GM21515 (cell line): ENCODE measurements around the gene ARFIP2.

Source experiments
- ATAC-seq: cut with Tn5 transposase; IDR thresholded peaks from one replicate; pipeline ENCODE4 v1.9.1; 2021; ENCODE audit not compliant: unreplicated experiment

The ARFIP2 gene

GRCh38 chr11:6483015-6483414, 1.9 kb upstream of the ARFIP2 start:
- ATAC-seq = no peak

DNA sequence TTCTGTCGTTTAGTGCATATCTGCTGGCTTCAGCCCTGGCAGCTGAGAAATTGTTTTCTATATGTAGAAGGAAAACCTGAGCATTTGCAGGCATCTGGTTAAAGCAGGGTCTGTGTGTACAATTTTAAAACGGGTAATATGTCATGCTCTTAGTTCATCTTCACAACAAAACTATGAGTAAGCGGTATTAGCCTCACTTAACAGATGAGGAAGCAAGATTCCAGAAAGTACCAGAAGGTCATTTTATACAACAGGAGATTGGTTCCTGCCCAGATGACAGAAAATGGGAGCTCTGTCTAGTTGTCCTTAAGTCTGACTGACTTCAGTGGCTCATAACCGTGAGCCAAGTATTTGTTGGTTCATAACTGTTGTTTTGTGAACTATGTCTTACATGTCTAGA, 1.3 kb upstream of the ARFIP2 start:
- no peak for ATAC-seq

DNA sequence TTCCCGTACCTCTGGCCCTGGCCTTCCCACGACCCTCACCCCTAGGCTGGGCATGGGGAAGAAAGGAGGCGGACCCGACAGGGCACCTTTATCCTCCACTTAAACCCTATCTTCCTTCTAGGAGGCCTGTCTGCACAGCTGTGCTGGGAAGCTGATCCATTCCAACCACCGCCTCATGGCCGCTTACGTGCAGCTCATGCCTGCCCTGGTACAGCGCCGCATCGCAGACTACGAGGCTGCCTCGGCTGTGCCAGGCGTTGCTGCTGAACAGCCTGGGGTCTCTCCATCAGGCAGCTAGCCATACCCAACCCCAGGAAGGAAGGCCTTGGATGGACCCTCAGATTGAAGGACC, 769 bp upstream of the ARFIP2 start:
- ATAC-seq = peak; percentile 1

- no peak for ATAC-seq
These were observed 724 bp downstream of the ARFIP2 start for GRCh38 chr11:6480299-6480914.

DNA sequence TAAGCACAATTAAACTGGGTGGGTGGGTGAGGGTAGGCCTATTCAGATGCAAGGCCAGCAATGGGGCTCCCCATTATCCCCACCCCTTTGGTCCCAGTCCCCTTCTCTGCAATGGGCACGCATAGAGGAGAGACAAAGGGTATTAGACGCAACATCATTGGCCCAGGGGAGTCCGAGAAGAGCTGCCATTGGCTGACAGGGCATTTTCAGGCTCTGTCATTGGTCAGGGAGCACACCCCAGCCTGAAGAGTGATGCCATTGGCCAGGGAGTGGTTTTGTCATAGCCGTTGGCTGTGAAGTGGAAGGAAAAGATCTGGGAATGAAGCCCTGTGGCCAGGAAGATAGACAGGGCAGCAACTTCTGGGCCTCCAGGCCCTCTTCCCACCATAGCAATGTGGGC, 4.6 kb downstream of the ARFIP2 start:
- ATAC-seq = no peak

DNA sequence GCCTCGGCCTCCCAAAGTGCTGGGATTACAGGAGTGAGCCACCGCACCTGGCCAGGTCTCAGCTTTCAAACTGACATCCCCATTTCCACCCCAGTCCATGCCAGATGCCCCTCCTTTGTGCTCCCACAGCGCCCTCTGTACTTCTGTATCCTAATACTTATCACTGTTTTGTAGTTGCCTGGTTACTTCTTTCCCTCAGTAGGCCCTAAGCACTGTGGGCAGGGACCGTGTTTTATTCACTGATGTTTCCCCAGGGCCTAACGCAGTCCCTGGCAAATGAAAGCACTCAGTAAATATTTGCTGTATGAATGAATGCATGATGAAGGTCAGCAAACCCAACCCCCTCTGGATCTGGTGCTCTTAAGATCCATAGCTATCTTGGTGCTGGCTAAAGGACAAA, 5.2 kb downstream of the ARFIP2 start:
- ATAC-seq = no peak

GRCh38 chr11:6474806-6475500, 6.2 kb downstream of the ARFIP2 start:
- no peak for ATAC-seq

DNA sequence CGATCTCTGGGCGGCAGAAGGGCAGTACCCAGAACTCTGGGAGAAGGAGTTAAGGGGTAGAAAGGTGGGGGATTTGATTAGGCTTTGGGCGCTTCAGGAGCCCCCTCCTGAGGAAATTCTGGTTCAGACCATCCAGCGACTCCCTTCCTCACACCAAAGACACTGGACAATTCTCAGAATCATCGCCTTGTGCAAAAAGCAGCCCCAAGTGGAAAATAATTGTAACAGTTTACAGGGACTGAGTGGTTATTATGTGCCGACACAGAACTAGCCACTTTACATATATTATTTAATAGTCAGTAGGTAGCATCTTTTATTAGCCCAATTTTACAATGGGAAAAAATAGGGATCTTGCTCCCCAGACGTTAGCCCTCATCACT, 6.7 kb downstream of the ARFIP2 start:
- ATAC-seq = no peak

- peak; percentile 73 for ATAC-seq
These were observed 7.4 kb downstream of the ARFIP2 start, which contains the start of gene TRIM3 for GRCh38 chr11:6473451-6474412. Gene TRIM3, minus strand, starts transcription at chr11:6473941. Its CDS starts 8,246 bp downstream, at chr11:6465695.

DNA sequence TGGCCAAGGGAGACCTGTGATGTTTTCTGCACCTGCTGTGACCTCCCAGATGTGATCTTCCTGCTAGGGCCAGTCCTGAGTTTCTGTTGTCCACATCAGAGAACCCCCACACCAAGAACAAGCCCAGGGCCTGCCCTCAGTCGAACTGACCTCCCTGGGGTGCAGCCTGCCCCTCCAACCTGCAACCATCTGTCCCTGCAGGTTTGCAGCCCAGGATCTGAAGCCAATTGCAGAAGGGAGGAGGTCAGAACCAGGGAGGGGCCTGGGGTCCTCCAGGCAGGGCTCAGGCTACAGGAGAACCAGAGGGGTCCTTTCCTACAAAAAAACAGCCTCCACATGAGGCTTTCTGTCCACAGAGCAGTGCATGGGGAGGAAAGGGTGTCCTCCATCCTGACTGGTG, 8.2 kb downstream of the ARFIP2 start:
- ATAC-seq = no peak

GRCh38 chr11:6469599-6469998, 11.5 kb downstream of the ARFIP2 start:
- no peak for ATAC-seq

- peak; percentile 70 for ATAC-seq
These were observed 12.2 kb downstream of the ARFIP2 start for GRCh38 chr11:6468712-6469495.

GRCh38 chr11:6459099-6459450, 22.1 kb downstream of the ARFIP2 start:
- ATAC-seq = no peak

DNA sequence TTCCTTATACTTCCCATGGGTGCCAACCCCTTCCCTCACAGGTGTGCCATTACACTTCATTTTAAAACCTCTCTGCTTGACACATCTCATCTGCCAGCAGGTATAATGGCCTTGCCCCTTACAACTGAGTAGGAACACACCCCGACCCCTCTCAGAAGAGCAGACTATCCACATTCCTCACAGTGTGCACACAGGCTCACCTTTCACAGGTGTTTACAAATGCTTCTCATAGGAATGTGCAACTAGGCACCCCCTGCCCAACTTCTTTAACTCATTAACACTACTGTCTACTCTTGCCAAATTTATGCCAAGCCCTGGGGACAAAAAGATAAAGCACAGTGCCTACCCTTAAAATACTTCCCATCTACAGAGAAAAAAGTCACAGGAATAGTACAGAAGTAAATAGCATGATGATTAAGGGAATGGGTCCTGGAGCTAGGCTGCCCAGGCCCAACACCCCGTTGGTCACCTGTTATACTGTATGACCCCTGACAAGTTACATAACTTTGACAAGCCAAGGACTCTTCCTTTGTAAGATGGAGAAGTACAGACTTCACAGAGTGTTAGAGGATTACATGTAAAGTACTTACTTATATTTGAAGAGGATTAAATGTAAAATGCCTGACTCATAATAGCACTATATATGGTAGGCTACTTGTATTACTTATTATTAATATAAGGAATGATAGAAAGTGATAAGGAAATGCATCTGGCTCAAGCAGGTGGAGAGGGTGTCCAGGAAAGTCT, 22.6 kb downstream of the ARFIP2 start:
- ATAC-seq = no peak

DNA sequence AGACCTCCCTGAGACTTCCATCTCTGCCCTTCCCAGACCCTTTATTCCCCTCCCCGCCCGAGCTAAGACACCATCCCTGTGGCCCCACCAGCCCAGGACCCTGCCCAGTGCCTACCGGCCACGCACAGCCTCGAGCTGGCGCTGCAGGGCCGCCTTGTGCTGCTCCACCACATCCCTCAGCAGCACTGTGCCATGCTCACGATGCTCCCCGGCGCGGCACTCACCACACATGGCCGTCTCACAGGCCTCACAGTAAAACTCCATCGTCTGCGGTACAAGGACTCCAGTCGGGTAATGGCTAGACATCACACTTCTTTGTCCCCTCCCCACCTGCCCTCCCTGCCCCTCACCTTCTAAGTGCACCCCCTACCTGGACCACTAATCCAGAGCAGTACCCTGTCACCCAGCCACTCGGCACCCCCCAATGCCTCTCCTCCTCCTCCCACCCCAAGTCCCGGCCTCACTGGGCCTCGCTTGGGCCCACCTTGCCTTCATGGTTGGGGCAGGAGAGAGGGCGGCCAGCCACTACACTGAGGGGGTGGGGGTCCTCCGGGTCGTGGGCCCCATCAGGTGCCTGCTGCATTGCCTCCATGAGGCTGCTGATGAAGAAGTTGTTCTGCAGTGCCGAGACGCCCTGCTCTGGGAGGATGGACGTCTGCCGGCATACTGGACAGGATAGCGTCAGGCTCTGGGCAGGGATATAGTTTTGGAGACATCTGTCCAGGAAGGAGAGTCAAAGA, 23.4 kb downstream of the ARFIP2 start:
- no peak for ATAC-seq

DNA sequence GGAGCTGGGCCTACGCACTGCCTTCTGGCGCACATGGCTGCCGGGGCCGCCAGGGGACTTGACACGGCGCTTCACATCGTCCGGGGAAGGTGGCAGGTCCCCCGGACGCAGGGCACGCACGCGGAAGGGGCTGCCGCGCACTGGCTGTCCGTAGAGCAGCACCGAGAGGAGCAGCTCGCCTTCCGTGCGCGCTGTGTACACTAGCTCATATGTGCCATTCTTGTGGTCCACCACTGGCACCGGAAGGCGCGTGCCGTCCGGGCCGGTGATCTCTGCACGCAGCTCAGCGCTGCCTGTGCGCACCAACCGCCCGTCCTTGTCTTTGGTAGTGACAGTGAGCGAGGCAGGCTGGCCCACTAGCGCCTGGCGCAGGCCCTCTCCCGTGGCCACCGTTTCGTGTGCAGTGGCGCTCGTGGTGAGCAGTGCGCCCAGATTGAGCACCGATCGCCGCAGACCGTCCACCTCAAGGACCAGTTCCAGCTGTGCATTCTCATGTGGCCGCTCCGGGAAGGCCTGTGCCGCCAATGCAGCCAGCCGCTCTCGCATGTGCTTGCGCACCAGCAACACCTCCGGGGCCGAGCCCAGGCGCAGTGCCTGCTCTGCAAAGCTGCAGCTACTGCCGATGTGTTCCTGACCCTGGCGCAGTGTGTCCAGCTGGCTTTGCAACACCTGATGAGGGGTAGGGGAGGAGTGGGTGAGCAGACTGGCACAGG, 24.6 kb downstream of the ARFIP2 start:
- no peak for ATAC-seq

GRCh38 chr11:6455070-6455469, 26.1 kb downstream of the ARFIP2 start:
- no peak for ATAC-seq

- ATAC-seq = no peak
These were observed 28.0 kb downstream of the ARFIP2 start for GRCh38 chr11:6453152-6453551.

DNA sequence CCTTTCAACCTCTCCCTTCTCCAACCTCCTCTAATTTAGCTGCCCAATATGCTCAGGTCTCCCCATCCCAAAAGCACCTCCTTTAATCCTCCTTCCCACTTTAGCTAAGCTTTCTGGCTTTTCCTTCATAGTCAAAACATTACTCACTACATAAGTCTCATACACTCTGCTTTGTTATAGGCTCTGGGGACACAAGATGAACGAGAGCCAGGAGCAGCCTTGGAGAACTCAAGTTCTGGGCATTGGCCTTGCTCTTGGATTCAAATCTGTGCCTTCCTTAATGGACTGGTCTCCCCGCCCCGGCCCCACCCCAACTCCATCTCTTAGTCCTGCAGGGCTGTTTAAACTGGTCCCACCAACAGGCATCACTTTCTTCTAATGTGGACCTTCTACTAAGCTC, 28.9 kb downstream of the ARFIP2 start:
- no peak for ATAC-seq
